H9 (cell line): ENCODE results near the gene MYO1E. TPM values are rescaled to one million over a fixed set of nuclear protein-coding genes. Genes with fewer than 3 reads are reported as not detected.

Experiments
- DNase-seq: peaks from one replicate; pipeline ENCODE4 v3.0.0-alpha.2; 2017
- H2AFZ ChIP-seq: one replicate; pipeline ENCODE4 v1.6.1; 2013; ENCODE audit warnings: mild to moderate bottlenecking, low read length, control low read depth, moderate library complexity
- H2AK5ac ChIP-seq: 2 replicates; pipeline ENCODE4 v1.6.1; 2013; ENCODE audit warnings: low read length, control low read depth, mixed read lengths; ENCODE audit not compliant: insufficient read length
- H2BK120ac ChIP-seq: one replicate; pipeline ENCODE4 v1.6.1; 2013; ENCODE audit warnings: low read depth, mild to moderate bottlenecking, low read length, control low read depth, inconsistent platforms; ENCODE audit not compliant: poor library complexity, severe bottlenecking
- H2BK12ac ChIP-seq: 2 replicates; pipeline ENCODE4 v1.6.1; 2013; ENCODE audit warnings: low read length, control low read depth, mixed read lengths, low read depth; ENCODE audit not compliant: insufficient read length
- H2BK15ac ChIP-seq: 2 replicates; pipeline ENCODE4 v1.6.1; 2013; ENCODE audit warnings: low read depth, low read length, control low read depth
- H2BK20ac ChIP-seq: one replicate; pipeline ENCODE4 v1.6.1; 2013; ENCODE audit warnings: low read depth, mild to moderate bottlenecking, low read length, control low read depth, inconsistent platforms; ENCODE audit not compliant: poor library complexity, severe bottlenecking
- H2BK5ac ChIP-seq: 2 replicates; pipeline ENCODE4 v1.6.1; 2013; ENCODE audit warnings: low read length, control low read depth, mixed read lengths; ENCODE audit not compliant: insufficient read length
- H3K14ac ChIP-seq: 2 replicates; pipeline ENCODE4 v1.6.1; 2013; ENCODE audit warnings: low read length, control low read depth; ENCODE audit not compliant: insufficient read depth
- H3K18ac ChIP-seq: 2 replicates; pipeline ENCODE4 v1.6.1; 2013; ENCODE audit warnings: low read depth, mild to moderate bottlenecking, mixed read lengths, low read length, control low read depth; ENCODE audit not compliant: insufficient read length
- H3K23ac ChIP-seq: 2 replicates; pipeline ENCODE4 v1.6.1; 2013; ENCODE audit warnings: low read length, control low read depth, mixed read lengths, low read depth; ENCODE audit not compliant: insufficient read length
- H3K23me2 ChIP-seq: 2 replicates; pipeline ENCODE4 v1.6.1; 2013; ENCODE audit warnings: low read depth, mild to moderate bottlenecking, mixed read lengths, low read length, control low read depth; ENCODE audit not compliant: insufficient read length, poor library complexity, severe bottlenecking
- H3K27ac ChIP-seq: 2 replicates; pipeline ENCODE4 v1.5.1; 2013; ENCODE audit warnings: low read length, control low read depth, mixed read lengths, low read depth; ENCODE audit not compliant: insufficient read length
- H3K27me3 ChIP-seq: 2 replicates; pipeline ENCODE4 v1.6.1; 2013; ENCODE audit warnings: low read length, control low read depth, inconsistent platforms; ENCODE audit not compliant: insufficient read depth
- H3K4ac ChIP-seq: 2 replicates; pipeline ENCODE4 v1.6.1; 2013; ENCODE audit warnings: low read depth, mild to moderate bottlenecking, control low read depth, inconsistent platforms, low read length, moderate library complexity
- H3K4me1 ChIP-seq: 2 replicates; pipeline ENCODE4 v1.6.1; 2013; ENCODE audit warnings: low read length, control low read depth, inconsistent platforms; ENCODE audit not compliant: insufficient read depth
- H3K4me2 ChIP-seq: 2 replicates; pipeline ENCODE4 v1.6.1; 2013; ENCODE audit warnings: low read length, control low read depth, mixed read lengths; ENCODE audit not compliant: insufficient read length, insufficient read depth
- H3K56ac ChIP-seq: 2 replicates; pipeline ENCODE4 v1.6.1; 2013; ENCODE audit warnings: low read depth, mild to moderate bottlenecking, mixed read lengths, low read length, control low read depth; ENCODE audit not compliant: insufficient read length
- H3K79me1 ChIP-seq: 2 replicates; pipeline ENCODE4 v1.6.1; 2013; ENCODE audit warnings: low read depth, mild to moderate bottlenecking, moderate library complexity, low read length, control low read depth, inconsistent platforms; ENCODE audit not compliant: insufficient read depth, poor library complexity, severe bottlenecking
- H3K79me2 ChIP-seq: 2 replicates; pipeline ENCODE4 v1.6.1; 2013; ENCODE audit warnings: low read length, control low read depth, inconsistent platforms; ENCODE audit not compliant: insufficient read depth
- H3K9ac ChIP-seq: 2 replicates; pipeline ENCODE4 v1.6.1; 2013; ENCODE audit warnings: low read length, control low read depth, mixed read lengths; ENCODE audit not compliant: insufficient read length; ENCODE audit errors: extremely low read depth
- H3K9me3 ChIP-seq: one replicate; pipeline ENCODE4 v1.6.1; 2013; ENCODE audit warnings: low read depth, low read length, inconsistent platforms; ENCODE audit not compliant: control insufficient read depth
- H3T11ph ChIP-seq: one replicate; pipeline ENCODE4 v1.6.1; 2013; ENCODE audit warnings: mild to moderate bottlenecking, low read length, control low read depth, inconsistent platforms
- H4K20me1 ChIP-seq: one replicate; pipeline ENCODE4 v1.6.1; 2013; ENCODE audit not compliant: control insufficient read depth, insufficient read length, insufficient read depth
- H4K5ac ChIP-seq: 2 replicates; pipeline ENCODE4 v1.6.1; 2013; ENCODE audit warnings: low read depth, mild to moderate bottlenecking, mixed read lengths, low read length, control low read depth; ENCODE audit not compliant: insufficient read length
- H4K8ac ChIP-seq: replicated peaks from 2 replicates; pipeline ENCODE4 v1.6.1; 2013; ENCODE audit warnings: low read length, control low read depth, mixed read lengths, low read depth; ENCODE audit not compliant: insufficient read length
- H4K91ac ChIP-seq: 2 replicates; pipeline ENCODE4 v1.6.1; 2013; ENCODE audit warnings: low read depth, mild to moderate bottlenecking, moderate library complexity, mixed read lengths, low read length, control low read depth; ENCODE audit not compliant: insufficient read length
- H3K27ac Mint-ChIP-seq, 3 experiments: 2 replicates in 2 of 3; 3 replicates in 1 of 3; pipeline ENCODE4 v1.8.0; 2020 to 2021; ENCODE audit warnings: mixed read lengths in 3 of 3, mild to moderate bottlenecking in 1 of 3, moderate library complexity in 1 of 3
- H3K27me3 Mint-ChIP-seq: 2 replicates; pipeline ENCODE4 v1.8.0; 2021; ENCODE audit warnings: low read depth, mild to moderate bottlenecking, moderate library complexity, mixed read lengths
- H3K36me3 Mint-ChIP-seq, 3 experiments: 2 replicates in 2 of 3; 3 replicates in 1 of 3; pipeline ENCODE4 v1.8.0; 2020 to 2021; ENCODE audit warnings: low read depth in 3 of 3, mixed read lengths in 3 of 3; ENCODE audit not compliant: insufficient read depth in 1 of 3
- H3K4me1 Mint-ChIP-seq, 2 experiments: 2 replicates each; pipeline ENCODE4 v1.8.0; 2020; ENCODE audit warnings: mixed read lengths in 2 of 2
- H3K4me3 Mint-ChIP-seq, 2 experiments: 2 replicates in 1 of 2; 3 replicates in 1 of 2; pipeline ENCODE4 v1.8.0; 2020 to 2021; ENCODE audit warnings: mild to moderate bottlenecking in 2 of 2, mixed read lengths in 2 of 2, moderate library complexity in 1 of 2
- H3K9me3 Mint-ChIP-seq, 2 experiments: 2 replicates in 1 of 2; 3 replicates in 1 of 2; pipeline ENCODE4 v1.8.0; 2020; ENCODE audit warnings: mild to moderate bottlenecking in 2 of 2, mixed read lengths in 2 of 2, moderate library complexity in 1 of 2
- WGBS: extraction: QIAGEN DNeasy Blood & Tissue Kit; methylation state at CpG from one replicate; pipeline ENCODE4 v1.1.7; 2013; ENCODE audit warnings: missing lambda C conversion rate, low lambda C conversion rate, mixed read lengths; ENCODE audit not compliant: insufficient read length; ENCODE audit errors: extremely low coverage; 5-methylcytosine and 5-hydroxymethylcytosine counted together
- total RNA-seq: library from RNA; stranded (reverse); gene quantifications from 2 replicates; pipeline ENCODE4 v1.2.1, GENCODE V29; 2021
- TF ChIP-seq, protein P1 (sequence below): fragments of 200-600 bp; sonication (generic); conservative IDR thresholded peaks from 3 replicates; pipeline ENCODE4 v1.8.0; 2021; ENCODE audit warnings: antibody characterized with exemption, mild to moderate bottlenecking

The MYO1E gene
- total RNA-seq, 1 experiment from 2014 or later, result 235 TPM

DNA sequence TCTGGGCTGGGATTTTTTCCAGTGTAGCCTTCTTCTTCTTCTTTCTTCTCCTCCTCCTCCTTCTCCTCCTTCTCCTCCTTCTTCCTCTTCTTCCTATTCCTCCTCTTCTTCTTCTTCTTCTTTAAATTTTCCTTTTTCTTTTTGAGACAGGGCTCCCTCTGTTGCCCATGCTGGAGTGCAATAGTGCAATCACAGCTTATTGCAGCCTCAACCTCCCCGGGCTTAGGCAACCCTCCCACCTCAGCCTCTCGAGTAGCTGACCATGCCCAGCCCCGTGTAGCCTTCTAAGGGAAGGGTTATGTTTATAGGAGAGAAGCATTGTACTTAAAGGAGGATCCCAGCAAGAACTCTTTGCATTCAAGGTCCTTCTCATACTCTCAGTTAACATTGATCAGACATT, 24.0 kb upstream of the MYO1E start:
- H3K18ac ChIP-seq, result no peak overlapping the region
- H3T11ph ChIP-seq, result no peak overlapping the region
- no peak overlapping the region for H2BK5ac ChIP-seq
- H3K23me2 ChIP-seq, result no peaks in the 10 kb centered on the region
- no peak overlapping the region for H3K9ac ChIP-seq
- H3K4me3 Mint-ChIP-seq, result no peak overlapping the region
- no peaks in the 10 kb centered on the region for H3K9me3 ChIP-seq
- H2BK120ac ChIP-seq, result no peak overlapping the region
- no peak overlapping the region for H3K4me2 ChIP-seq
- no peak overlapping the region for H2BK20ac ChIP-seq
- H2BK15ac ChIP-seq, result no peak overlapping the region
- peaks cover 31 to 38% of the 10 kb centered on the region in 2 experiments for H3K4me1 Mint-ChIP-seq
- no peaks in the 10 kb centered on the region; a peak in 1 of 5 replicates for H3K9me3 Mint-ChIP-seq
- no peaks in the 10 kb centered on the region for H3K36me3 Mint-ChIP-seq
- H3K27me3 Mint-ChIP-seq, result peaks cover 17% of the 10 kb centered on the region
- H4K8ac ChIP-seq, result no peak overlapping the region
- H3K79me1 ChIP-seq, result no peaks in the 10 kb centered on the region
- DNase-seq, result no peak
- H3K56ac ChIP-seq, result no peak overlapping the region
- no peak overlapping the region for H3K14ac ChIP-seq
- WGBS, result no CpG with 5 or more reads among the region's 3 CpGs
- H4K5ac ChIP-seq, result no peak overlapping the region
- no peak overlapping the region for H3K23ac ChIP-seq
- H3K4me1 ChIP-seq, result no peaks in the 10 kb centered on the region
- H3K4ac ChIP-seq, result no peak overlapping the region
- H2AFZ ChIP-seq, result no peak overlapping the region
- H3K79me2 ChIP-seq, result no peaks in the 10 kb centered on the region
- no peak overlapping the region for H4K91ac ChIP-seq
- no peak overlapping the region for H2AK5ac ChIP-seq
- H3K27me3 ChIP-seq, result no peaks in the 10 kb centered on the region
- H2BK12ac ChIP-seq, result no peak overlapping the region
- H4K20me1 ChIP-seq, result no peaks in the 10 kb centered on the region
- H3K27ac ChIP-seq, result no peak overlapping the region
- no peak overlapping the region for H3K27ac Mint-ChIP-seq
- TF ChIP-seq, protein P1, sequence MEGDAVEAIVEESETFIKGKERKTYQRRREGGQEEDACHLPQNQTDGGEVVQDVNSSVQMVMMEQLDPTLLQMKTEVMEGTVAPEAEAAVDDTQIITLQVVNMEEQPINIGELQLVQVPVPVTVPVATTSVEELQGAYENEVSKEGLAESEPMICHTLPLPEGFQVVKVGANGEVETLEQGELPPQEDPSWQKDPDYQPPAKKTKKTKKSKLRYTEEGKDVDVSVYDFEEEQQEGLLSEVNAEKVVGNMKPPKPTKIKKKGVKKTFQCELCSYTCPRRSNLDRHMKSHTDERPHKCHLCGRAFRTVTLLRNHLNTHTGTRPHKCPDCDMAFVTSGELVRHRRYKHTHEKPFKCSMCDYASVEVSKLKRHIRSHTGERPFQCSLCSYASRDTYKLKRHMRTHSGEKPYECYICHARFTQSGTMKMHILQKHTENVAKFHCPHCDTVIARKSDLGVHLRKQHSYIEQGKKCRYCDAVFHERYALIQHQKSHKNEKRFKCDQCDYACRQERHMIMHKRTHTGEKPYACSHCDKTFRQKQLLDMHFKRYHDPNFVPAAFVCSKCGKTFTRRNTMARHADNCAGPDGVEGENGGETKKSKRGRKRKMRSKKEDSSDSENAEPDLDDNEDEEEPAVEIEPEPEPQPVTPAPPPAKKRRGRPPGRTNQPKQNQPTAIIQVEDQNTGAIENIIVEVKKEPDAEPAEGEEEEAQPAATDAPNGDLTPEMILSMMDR, result no peak
